Chondrocyte (in vitro differentiated cells): Measurements from ENCODE around the gene LHFPL2. TPM values are rescaled to one million over a fixed set of nuclear protein-coding genes. Genes with fewer than 3 reads are reported as not detected.
"Not testable (repeated sequence)": the region's sequence is repeated elsewhere in the genome, so short reads cannot be mapped to it uniquely, and the experiment has no call there.

ENCODE experiments used
- DNase-seq: peaks from one replicate; pipeline ENCODE4 v3.0.0; 2021; ENCODE audit warnings: mixed read lengths, low spot score
- H3K27ac Mint-ChIP-seq: one replicate; pipeline ENCODE4 v1.8.0; 2021; ENCODE audit warnings: mild to moderate bottlenecking, moderate library complexity, mixed read lengths; ENCODE audit not compliant: unreplicated experiment
- H3K27me3 Mint-ChIP-seq: 2 replicates; pipeline ENCODE4 v1.8.0; 2021; ENCODE audit warnings: low read depth, mixed read lengths
- H3K36me3 Mint-ChIP-seq: 2 replicates; pipeline ENCODE4 v1.8.0; 2021; ENCODE audit warnings: low read depth, mixed read lengths
- H3K4me1 Mint-ChIP-seq: 2 replicates; pipeline ENCODE4 v1.8.0; 2021; ENCODE audit warnings: low read depth, mild to moderate bottlenecking, mixed read lengths
- H3K4me3 Mint-ChIP-seq: one replicate; pipeline ENCODE4 v1.8.0; 2021; ENCODE audit warnings: mild to moderate bottlenecking, moderate library complexity, mixed read lengths; ENCODE audit not compliant: unreplicated experiment
- H3K9me3 Mint-ChIP-seq: 2 replicates; pipeline ENCODE4 v1.8.0; 2021; ENCODE audit warnings: low read depth, mixed read lengths
- total RNA-seq: library from RNA; stranded (reverse); gene quantifications from 3 replicates; pipeline ENCODE4 v1.2.1, GENCODE V29; 2021
- TF ChIP-seq, protein P1 (sequence below): fragments of 200-600 bp; sonication (generic); IDR thresholded peaks from 2 replicates; pipeline ENCODE4 v1.5.0; 2021; ENCODE audit warnings: antibody characterized with exemption, mild to moderate bottlenecking, moderate library complexity

LHFPL2 gene
- total RNA-seq, 1 donor from 2014 or later: 49.4 TPM

GRCh38 chr5:78675956-78676730 lies 27.6 kb upstream of the LHFPL2 start:
- H3K27ac Mint-ChIP-seq: no peak overlapping the region
- peaks cover 32% of the 10 kb centered on the region for H3K4me1 Mint-ChIP-seq

DNA sequence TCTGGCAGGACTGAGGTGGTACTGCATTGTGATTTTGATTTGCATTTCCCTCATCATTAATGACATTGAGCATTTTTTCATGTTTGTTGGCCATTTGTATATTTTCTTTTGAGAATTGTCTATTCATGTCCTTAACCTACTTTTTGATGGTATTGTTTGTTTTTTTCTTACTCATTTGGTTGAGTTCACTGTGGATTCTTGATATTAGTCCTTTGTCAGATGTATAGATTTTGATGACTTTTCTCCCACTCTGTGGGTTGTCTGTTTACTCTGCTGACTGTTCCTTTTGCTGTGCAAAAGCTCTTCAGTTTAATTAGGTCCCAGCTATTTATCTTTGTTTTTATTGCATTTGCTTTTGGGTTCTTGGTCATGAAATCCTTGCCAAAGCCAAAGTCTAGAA lies 25.3 kb upstream of the LHFPL2 start:
- H3K27me3 Mint-ChIP-seq, H3K27ac Mint-ChIP-seq, DNase-seq, H3K36me3 Mint-ChIP-seq, H3K9me3 Mint-ChIP-seq, H3K4me3 Mint-ChIP-seq: not testable (repeated sequence)
- peaks cover 36% of the 10 kb centered on the region for H3K4me1 Mint-ChIP-seq

More at GRCh38 chr5:78675956-78676730, 27.6 kb upstream of the LHFPL2 start:
- no peak for DNase-seq
- Mint-ChIP-seq H3K9me3 (peaks cover 10% of the 10 kb centered on the region), H3K4me3 (no peak overlapping the region), H3K36me3 (no peaks in the 10 kb centered on the region), H3K27me3 (no peaks in the 10 kb centered on the region)
- TF ChIP-seq, protein P1, sequence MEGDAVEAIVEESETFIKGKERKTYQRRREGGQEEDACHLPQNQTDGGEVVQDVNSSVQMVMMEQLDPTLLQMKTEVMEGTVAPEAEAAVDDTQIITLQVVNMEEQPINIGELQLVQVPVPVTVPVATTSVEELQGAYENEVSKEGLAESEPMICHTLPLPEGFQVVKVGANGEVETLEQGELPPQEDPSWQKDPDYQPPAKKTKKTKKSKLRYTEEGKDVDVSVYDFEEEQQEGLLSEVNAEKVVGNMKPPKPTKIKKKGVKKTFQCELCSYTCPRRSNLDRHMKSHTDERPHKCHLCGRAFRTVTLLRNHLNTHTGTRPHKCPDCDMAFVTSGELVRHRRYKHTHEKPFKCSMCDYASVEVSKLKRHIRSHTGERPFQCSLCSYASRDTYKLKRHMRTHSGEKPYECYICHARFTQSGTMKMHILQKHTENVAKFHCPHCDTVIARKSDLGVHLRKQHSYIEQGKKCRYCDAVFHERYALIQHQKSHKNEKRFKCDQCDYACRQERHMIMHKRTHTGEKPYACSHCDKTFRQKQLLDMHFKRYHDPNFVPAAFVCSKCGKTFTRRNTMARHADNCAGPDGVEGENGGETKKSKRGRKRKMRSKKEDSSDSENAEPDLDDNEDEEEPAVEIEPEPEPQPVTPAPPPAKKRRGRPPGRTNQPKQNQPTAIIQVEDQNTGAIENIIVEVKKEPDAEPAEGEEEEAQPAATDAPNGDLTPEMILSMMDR: no peak

- H3K9me3 Mint-ChIP-seq: peaks cover 10% of the 10 kb centered on the region
- TF ChIP-seq, protein P1: no peak
- H3K4me3 Mint-ChIP-seq: no peak overlapping the region
- H3K27me3 Mint-ChIP-seq: no peaks in the 10 kb centered on the region
- H3K27ac Mint-ChIP-seq: no peak overlapping the region
- peaks cover 2% of the 10 kb centered on the region for H3K36me3 Mint-ChIP-seq
- no peak for DNase-seq
- H3K4me1 Mint-ChIP-seq: peaks cover 19% of the 10 kb centered on the region
These were observed 23.6 kb upstream of the LHFPL2 start for GRCh38 chr5:78672154-78672553.

GRCh38 chr5:78671609-78672008 lies 23.0 kb upstream of the LHFPL2 start:
- no peak for DNase-seq
- Mint-ChIP-seq H3K27ac (no peak overlapping the region), H3K9me3 (peaks cover 10% of the 10 kb centered on the region), H3K4me3 (no peak overlapping the region), H3K4me1 (peaks cover 20% of the 10 kb centered on the region), H3K36me3 (peaks cover 2% of the 10 kb centered on the region), H3K27me3 (no peaks in the 10 kb centered on the region)
- TF ChIP-seq, protein P1: no peak

DNA sequence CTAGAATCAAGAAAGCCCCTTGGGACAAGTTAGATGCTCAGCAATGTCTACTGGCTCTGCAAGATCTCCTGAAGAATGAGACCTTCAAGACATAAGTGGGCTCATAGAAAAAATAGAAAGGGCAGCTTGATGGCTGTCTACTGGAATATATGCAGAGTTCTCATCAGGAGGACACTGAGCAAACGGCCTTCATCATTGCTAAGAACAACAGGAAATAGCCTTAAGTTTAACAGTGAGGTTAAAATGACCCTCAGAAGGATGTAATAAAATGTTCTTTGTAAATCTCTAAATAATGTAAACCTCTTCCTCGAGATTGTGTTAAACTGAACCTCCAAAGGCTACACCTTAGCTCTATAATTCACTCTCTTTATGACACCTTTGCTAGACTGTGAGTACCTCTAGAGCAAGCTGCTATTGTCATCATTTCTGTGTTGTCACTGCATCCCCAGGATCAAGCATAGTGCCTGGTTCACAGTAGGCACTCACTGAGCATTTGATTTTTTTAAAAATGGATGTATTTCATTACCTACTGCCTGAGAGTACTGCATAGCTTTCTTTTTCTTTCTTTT lies 22.2 kb upstream of the LHFPL2 start:
- no peak overlapping the region for H3K27ac Mint-ChIP-seq
- peaks cover 2% of the 10 kb centered on the region for H3K36me3 Mint-ChIP-seq
- H3K4me3 Mint-ChIP-seq: no peak overlapping the region
- peaks cover 10% of the 10 kb centered on the region for H3K9me3 Mint-ChIP-seq
- DNase-seq: no peak
- no peaks in the 10 kb centered on the region for H3K27me3 Mint-ChIP-seq
- TF ChIP-seq, protein P1: no peak
- peaks cover 21% of the 10 kb centered on the region for H3K4me1 Mint-ChIP-seq
